ENCODE measurements around the gene CFAP77.

The CFAP77 gene

GRCh38 chr9:132597073-132597775 is 187.2 kb downstream of the CFAP77 start:
- no peak for DNase-seq (ENCODE audit: low spot score)

- DNase-seq (ENCODE audit: low spot score), result no peak
Observed at GRCh38 chr9:132600326-132600984, 190.4 kb downstream of the CFAP77 start.

- no peak for DNase-seq (ENCODE audit: low spot score)
Observed at GRCh38 chr9:132602207-132602606, 192.2 kb downstream of the CFAP77 start.

- no peak for DNase-seq (ENCODE audit: low spot score)
Observed at GRCh38 chr9:132605387-132605786, 195.4 kb downstream of the CFAP77 start.

DNA sequence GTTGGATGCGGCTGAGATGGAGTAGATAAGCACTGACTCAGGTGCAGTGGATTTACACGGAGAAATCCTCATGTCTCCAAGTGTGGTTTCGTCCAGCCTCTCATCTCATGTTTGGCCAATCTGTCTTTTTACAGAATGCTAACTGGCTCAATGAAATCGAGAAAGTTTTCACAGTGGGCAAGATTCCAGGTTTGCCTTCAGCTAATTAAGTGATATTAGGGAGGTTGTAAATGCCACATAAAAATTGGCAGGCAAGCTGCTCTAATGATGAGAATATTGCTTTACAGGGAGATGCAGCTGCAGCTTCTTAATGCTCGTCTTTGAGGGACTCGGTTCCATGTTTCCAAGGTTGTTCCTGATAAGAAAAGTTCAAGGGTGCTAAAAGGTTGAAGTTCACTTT is 196.1 kb downstream of the CFAP77 start:
- DNase-seq (ENCODE audit: low spot score), result no peak

DNA sequence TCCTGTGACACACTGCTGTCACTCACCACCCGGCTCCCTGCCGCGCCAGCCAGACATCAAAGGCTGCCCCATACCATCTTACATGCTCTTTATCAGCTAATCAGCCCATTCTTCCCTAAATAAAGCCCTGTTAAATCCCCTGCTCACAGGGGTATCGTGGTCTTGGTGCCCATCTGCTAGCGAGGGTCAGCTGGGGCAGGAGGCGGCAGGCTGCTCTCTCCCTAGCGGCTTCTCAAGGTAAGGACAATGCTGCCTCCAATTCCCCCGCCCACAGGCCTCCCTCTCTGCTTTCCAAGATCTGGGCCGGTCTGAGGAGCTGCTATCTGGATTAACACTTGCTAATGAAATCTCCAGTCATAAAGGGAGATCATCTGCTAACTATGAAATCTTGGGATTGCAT is 199.2 kb downstream of the CFAP77 start:
- DNase-seq (ENCODE audit: low spot score), result no peak

GRCh38 chr9:132609829-132610228 is 199.8 kb downstream of the CFAP77 start:
- DNase-seq (ENCODE audit: low spot score), result no peak

DNA sequence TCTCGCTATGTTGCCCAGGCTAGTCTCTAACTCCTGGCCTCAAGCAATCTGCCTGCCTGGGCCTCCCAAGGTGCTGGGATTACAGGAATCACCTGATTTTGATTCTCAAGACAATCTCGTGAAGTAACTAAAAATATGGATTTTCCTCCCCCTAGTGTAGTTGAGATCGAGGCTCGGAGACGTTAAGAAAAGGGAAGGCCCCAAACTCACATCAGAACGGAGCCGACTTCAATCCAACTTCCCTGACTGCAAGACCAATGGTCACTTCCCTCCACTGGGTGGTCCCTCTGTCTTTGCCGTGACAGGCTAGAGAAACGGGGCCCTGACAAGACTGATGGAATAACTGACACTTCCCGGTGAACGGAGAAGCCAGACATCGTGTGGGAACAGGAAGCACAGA is 200.7 kb downstream of the CFAP77 start:
- DNase-seq (ENCODE audit: low spot score), result no peak

DNA sequence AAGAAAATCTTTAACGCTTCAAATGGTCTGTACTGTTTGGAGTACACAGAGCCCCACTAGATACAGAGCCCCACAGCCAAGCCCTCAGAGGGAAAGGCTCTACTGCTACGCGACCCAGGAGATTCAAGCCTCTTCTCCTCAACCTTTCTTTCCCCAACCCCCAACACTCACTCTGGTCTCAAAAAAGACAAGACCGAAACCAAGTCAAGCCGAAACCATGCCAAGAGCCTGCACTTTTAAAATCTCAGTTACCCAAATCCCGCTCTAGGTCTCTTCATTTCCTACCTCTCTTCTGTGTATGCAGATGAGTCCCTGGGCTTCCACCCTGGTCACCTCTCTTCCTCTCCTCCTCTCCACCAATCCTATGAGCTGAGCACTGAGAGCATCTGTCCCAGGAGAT is 204.3 kb downstream of the CFAP77 start:
- DNase-seq (ENCODE audit: low spot score), result no peak

DNA sequence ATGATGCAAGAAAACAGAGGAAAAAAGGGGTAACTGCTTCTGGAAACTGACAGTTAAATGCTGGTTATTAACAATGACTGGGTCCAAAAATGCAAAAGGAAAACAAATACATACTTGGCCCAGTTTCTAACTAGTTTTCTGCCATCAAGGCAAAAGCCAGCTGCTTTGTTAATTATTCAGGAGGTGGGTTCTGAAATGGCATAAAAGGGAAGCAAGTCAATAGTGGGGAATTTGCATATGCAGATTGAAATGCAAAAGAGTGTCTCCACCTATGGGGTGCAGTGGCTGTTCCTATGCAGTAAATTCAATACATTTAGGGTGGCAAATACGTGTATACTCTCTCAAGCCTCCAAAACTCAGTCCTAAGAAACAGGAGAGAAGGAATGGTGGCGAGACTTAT is 205.8 kb downstream of the CFAP77 start:
- DNase-seq (ENCODE audit: low spot score), result no peak

DNA sequence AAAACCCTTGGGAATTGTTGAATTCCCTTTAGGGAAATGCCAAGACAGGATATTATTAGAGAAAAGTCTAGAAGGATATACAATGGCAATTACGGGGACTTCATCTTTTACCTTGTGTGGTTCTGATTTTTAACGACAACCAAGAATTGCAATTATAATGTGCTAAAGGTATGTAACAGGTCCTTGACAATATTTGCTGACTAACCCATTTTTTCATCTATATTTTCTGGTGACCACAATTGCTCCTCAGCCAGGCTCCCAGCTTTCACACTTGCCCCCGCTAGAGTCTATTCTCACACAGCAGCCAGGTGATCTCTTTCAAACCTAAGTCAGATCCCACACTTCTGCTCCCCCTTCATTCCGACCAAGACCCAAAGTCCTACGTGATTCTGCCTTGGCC is 206.7 kb downstream of the CFAP77 start:
- DNase-seq (ENCODE audit: low spot score), result no peak

- DNase-seq (ENCODE audit: low spot score), result no peak
Observed at GRCh38 chr9:132622159-132622558, 212.1 kb downstream of the CFAP77 start.

Measured in hematopoietic multipotent progenitor cell treated with erythropoietin and hydrocortisone succinate and interleukin-3 and kit ligand, for 17 days (in vitro differentiated cells).